ENCODE data around the gene DHX30. TPM values are rescaled to one million over a fixed set of nuclear protein-coding genes. Genes with fewer than 3 reads are reported as not detected.

Gene DHX30
- total and polyA plus RNA-seq, 2 of the 4 experiments (the other 2 are of a cell fraction) = 55.6 to 57.2 TPM

- Histone ChIP-seq H2BK20ac (ENCODE audit: low read depth, low read length) (no peak overlapping the region), H3K18ac (ENCODE audit: low read depth, low read length) (peak overlapping the region; percentile 0; the same call in 1 of the 2 replicates), H3K4me3 (ENCODE audit: insufficient read depth, low read depth, low read length) (peak overlapping the region; percentile 61), H4K8ac (ENCODE audit: low read depth in 2 of 2, low read length in 2 of 2) (peak overlapping the region; percentile 2 to 43; a peak in 3 of 4 replicates), H2AFZ (replicated peaks; ENCODE audit: low read length, poor library complexity) (peak overlapping the region; percentile 98), H2BK15ac (ENCODE audit: low read depth, low read length) (no peak overlapping the region), H2BK120ac (ENCODE audit: low read depth, low read length) (no peak overlapping the region), H3K23ac (ENCODE audit: low read depth, low read length) (peak overlapping the region; percentile 70; the same call in 1 of the 2 replicates), H3K56ac (ENCODE audit: extremely low read depth, insufficient read depth, low read length) (peak overlapping the region; percentile 36; the same call in 1 of the 2 replicates), H2AK9ac (replicated peaks; ENCODE audit: low read depth, low read length, poor library complexity) (peak overlapping the region; percentile 91), H2BK5ac (ENCODE audit: low read depth, low read length, poor library complexity, severe bottlenecking) (peak overlapping the region; percentile 62), H3K27ac (ENCODE audit: insufficient read depth, low read length) (peak overlapping the region; percentile 88), H3K4me1 (ENCODE audit: control insufficient read depth, insufficient read depth, low read length) (peaks cover 2% of the 10 kb centered on the region), H4K20me1 (ENCODE audit: insufficient read depth, low read length) (peaks cover 42% of the 10 kb centered on the region), H3K9me1 (ENCODE audit: insufficient read depth, low read length) (peaks cover 3% of the 10 kb centered on the region; the same call in 1 of the 2 replicates), H3K9me3 (ENCODE audit: control insufficient read depth, insufficient read depth, low read length) (no peaks in the 10 kb centered on the region), H3K4ac (ENCODE audit: low read depth, low read length) (peak overlapping the region; percentile 79), H3K4me2 (ENCODE audit: low read depth, low read length) (peak overlapping the region; percentile 98), H3K27me3 (ENCODE audit: control insufficient read depth, insufficient read depth, low read length) (no peaks in the 10 kb centered on the region), H3K14ac (replicated peaks; ENCODE audit: low read depth, low read length) (peak overlapping the region; percentile 93), H3K9ac (ENCODE audit: low read depth, low read length) (peak overlapping the region; percentile 88), H4K91ac (ENCODE audit: insufficient read depth, low read depth, low read length) (peak overlapping the region; percentile 15; the same call in 1 of the 2 replicates), H4K5ac (ENCODE audit: low read depth, low read length) (0 out of 2 replicates have a peak overlapping the region, but pooled peaks have one; percentile 5), H2AK5ac (ENCODE audit: low read depth, low read length) (peak overlapping the region; percentile 89), H3K79me1 (ENCODE audit: low read depth in 1 of 2, low read length in 2 of 2) (peaks cover 3 to 40% of the 10 kb centered on the region in 2 experiments; a peak in 3 of 4 replicates), H3K36me3 (ENCODE audit: control insufficient read depth, insufficient read depth, low read length) (0 out of 2 replicates have a peak, but pooled peaks cover 2% of the 10 kb centered on the region)
- dilution Hi-C loops (cut with HindIII; ENCODE audit: low sequenced_read_pairs, unreplicated experiment) (no loop called here), intact Hi-C loops (cut with micrococcal nuclease) (no loop called here), in situ Hi-C loops (cut with MboI; ENCODE audit: low sequenced_read_pairs) (no loop called here)
- WGBS, 2 experiments (ENCODE audit: extremely low coverage in 2 of 2, insufficient read length in 1 of 2) = 0% methylated on average over 22 of the region's 54 CpGs; no CpG with 5 or more reads in 1 of the 2 experiments
- POLR2A ChIA-PET (ENCODE audit: unreplicated experiment) = no interaction called here
- BruUV-seq (replicated peaks) = TSS peak; percentile 50
- TF ChIP-seq CHD1 (IDR thresholded peaks at IDR 0.05; ENCODE audit: low read depth, low read length) (no peak), RAD21 (IDR thresholded peaks at IDR 0.05; ENCODE audit: low read length) (no peak), SMC3 (IDR thresholded peaks at IDR 0.05; ENCODE audit: low read depth, low read length) (no peak), ELK1 (IDR thresholded peaks at IDR 0.05; ENCODE audit: borderline replicate concordance, low read depth, low read length) (no peak), MXI1 (IDR thresholded peaks at IDR 0.05; ENCODE audit: borderline replicate concordance, low read depth, low read length) (peak; percentile 95), MAFK (IDR thresholded peaks at IDR 0.05; ENCODE audit: low read depth, low read length) (peak; percentile 33; the same call in 1 of the 2 replicates), BHLHE40 (IDR thresholded peaks at IDR 0.05; ENCODE audit: low read depth, low read length) (no peak), POLR2A (IDR thresholded peaks at IDR 0.05; ENCODE audit: low read depth, low read length) (no peak), CTCF (conservative IDR thresholded peaks at IDR 0.05; ENCODE audit: low read depth, low read length) (no peak), MAZ (IDR thresholded peaks at IDR 0.05; ENCODE audit: borderline replicate concordance, low read depth, low read length) (no peak), RFX5 (IDR thresholded peaks at IDR 0.05; ENCODE audit: low read depth, low read length) (no peak)
- CTCF ChIA-PET = no interaction called here
- DNase-seq (peak; percentile 32), ATAC-seq (ENCODE audit: low read depth) (peak; percentile 63)
These were observed 21.9 kb upstream of the DHX30 start for GRCh38 chr3:47780741-47781684.

Measured in IMR-90 (cell line).